Measurements from ENCODE around the gene SGTA.
A peak's percentile ranks its signal among the peaks of the same experiment; 100 is the strongest.

Gene SGTA

DNA sequence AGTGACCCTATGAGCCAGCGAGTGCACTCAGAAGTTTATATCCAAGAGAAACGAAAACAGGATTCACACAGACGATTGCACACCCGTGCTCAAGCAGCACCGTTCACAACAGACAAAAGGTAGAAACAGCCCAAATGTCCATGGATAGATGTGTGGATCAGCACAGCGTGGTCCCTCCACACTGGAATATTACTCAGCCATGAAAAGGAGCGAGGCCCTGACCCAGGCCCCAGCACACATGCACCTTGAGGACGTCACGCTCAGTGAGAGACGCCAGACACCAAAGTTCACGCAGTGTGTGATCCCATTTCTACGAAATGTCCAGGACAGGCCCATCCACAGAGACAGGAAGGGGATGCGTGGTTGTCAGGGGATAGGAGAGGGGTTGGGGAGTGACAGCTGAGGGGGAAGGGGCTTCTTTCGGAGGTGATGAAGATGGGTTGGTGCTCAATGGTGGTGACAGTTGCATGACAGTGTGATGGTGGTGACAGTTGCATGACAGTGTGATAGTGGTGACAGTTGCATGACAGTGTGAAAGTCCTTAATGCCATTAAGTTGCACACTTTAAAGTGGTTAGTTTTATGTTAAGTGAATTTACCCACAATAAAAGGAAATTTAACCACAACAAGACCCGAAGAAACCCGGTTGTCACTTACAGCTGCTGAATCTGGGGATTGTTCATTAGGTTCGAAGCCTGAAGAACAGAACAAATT lies 24.3 kb downstream of the SGTA start:
- TF ChIP-seq, protein P1, sequence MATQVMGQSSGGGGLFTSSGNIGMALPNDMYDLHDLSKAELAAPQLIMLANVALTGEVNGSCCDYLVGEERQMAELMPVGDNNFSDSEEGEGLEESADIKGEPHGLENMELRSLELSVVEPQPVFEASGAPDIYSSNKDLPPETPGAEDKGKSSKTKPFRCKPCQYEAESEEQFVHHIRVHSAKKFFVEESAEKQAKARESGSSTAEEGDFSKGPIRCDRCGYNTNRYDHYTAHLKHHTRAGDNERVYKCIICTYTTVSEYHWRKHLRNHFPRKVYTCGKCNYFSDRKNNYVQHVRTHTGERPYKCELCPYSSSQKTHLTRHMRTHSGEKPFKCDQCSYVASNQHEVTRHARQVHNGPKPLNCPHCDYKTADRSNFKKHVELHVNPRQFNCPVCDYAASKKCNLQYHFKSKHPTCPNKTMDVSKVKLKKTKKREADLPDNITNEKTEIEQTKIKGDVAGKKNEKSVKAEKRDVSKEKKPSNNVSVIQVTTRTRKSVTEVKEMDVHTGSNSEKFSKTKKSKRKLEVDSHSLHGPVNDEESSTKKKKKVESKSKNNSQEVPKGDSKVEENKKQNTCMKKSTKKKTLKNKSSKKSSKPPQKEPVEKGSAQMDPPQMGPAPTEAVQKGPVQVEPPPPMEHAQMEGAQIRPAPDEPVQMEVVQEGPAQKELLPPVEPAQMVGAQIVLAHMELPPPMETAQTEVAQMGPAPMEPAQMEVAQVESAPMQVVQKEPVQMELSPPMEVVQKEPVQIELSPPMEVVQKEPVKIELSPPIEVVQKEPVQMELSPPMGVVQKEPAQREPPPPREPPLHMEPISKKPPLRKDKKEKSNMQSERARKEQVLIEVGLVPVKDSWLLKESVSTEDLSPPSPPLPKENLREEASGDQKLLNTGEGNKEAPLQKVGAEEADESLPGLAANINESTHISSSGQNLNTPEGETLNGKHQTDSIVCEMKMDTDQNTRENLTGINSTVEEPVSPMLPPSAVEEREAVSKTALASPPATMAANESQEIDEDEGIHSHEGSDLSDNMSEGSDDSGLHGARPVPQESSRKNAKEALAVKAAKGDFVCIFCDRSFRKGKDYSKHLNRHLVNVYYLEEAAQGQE (IDR thresholded peaks at IDR 0.05; ENCODE audit: insufficient read depth in 1 of 2, low read depth in 2 of 2, low read length in 2 of 2) = no peak
- TF ChIP-seq POLR2AphosphoS5 (IDR thresholded peaks at IDR 0.05; ENCODE audit: low read depth, low read length) = peak; percentile 5; the same call in 1 of the 2 replicates
- no peak for TF ChIP-seq TAF1 (IDR thresholded peaks at IDR 0.05; ENCODE audit: borderline replicate concordance, insufficient read depth, low read length)
- TF ChIP-seq FOXP2 (optimal IDR thresholded peaks at IDR 0.05; ENCODE audit: borderline replicate concordance, extremely low read depth, extremely low read length, insufficient read depth) = no peak
- no peak for TF ChIP-seq SIN3A (IDR thresholded peaks at IDR 0.05; ENCODE audit: borderline replicate concordance, insufficient read depth, low read length)

DNA sequence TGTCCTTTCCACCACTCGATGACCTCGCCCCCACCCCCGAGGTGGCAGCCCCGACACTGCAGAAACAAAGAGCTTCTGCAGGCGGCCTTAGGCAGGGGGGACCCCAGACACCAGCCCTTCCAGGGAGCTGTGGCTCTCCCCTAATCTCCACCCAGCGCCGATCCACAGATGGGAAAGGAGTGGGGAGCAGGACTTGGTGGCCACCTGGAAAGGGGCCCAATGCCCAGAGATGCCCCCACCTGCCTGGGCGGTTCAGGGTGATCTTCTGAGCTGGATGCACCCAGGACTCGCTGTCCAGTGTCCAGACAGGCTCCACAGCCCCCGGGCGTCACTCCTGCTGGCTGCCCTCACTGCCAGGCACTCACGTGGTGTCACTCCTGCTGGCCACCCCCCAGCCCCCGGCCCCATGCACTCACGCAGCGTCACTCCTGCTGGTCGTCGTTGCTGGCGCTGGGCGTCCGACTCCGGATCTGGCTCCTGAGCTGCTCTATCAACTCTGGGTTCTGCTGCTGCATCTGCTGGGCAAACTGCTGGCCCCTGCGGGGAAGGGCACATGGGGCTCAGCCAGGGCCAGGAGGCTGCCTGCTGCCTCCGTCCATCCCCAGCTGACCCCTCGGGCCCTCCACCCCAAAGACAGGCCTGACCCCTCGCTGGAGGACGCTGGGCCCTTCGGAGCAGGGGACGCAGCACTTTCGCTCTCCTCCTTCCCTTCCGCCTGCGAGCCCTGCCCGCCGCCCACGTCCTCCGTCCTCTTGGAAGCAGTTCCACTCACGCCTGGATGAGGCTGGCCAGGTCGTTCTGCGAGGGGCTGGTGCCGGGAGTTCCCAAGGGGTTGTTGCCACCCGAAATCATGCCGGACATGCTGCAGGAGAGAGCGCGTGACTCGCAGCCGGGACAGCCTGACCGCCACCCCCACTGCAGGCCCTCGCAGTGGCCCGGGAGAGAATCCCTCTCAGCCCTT lies 25.9 kb downstream of the SGTA start:
- no peak for TF ChIP-seq SIN3A (IDR thresholded peaks at IDR 0.05; ENCODE audit: borderline replicate concordance, insufficient read depth, low read length)
- no peak for TF ChIP-seq POLR2AphosphoS5 (IDR thresholded peaks at IDR 0.05; ENCODE audit: low read depth, low read length)
- no peak for TF ChIP-seq TAF1 (IDR thresholded peaks at IDR 0.05; ENCODE audit: borderline replicate concordance, insufficient read depth, low read length)
- no peak for TF ChIP-seq FOXP2 (optimal IDR thresholded peaks at IDR 0.05; ENCODE audit: borderline replicate concordance, extremely low read depth, extremely low read length, insufficient read depth)
- TF ChIP-seq, protein P1 (IDR thresholded peaks at IDR 0.05; ENCODE audit: insufficient read depth in 1 of 2, low read depth in 2 of 2, low read length in 2 of 2) = no peak

DNA sequence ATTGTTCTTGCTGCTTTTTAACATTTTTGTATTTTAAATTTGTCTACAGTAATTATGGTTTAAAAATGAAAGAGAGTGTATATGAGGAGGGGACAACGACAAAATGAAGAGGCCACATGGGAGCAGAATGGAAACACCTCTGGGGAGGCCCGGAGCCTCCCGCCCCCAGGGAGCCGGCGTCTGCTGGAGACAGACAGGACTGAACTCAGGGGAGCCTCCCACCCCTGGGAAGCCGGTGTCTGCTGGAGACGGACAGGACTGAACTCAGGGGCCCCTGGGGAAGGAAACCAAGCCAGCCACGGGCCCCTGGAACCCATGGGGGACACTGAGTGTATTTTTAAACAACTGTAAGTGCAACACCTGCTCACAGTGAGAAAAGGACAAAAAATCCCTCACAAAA lies 26.6 kb downstream of the SGTA start:
- TF ChIP-seq SIN3A (IDR thresholded peaks at IDR 0.05; ENCODE audit: borderline replicate concordance, insufficient read depth, low read length) (no peak), TAF1 (IDR thresholded peaks at IDR 0.05; ENCODE audit: borderline replicate concordance, insufficient read depth, low read length) (no peak), FOXP2 (optimal IDR thresholded peaks at IDR 0.05; ENCODE audit: borderline replicate concordance, extremely low read depth, extremely low read length, insufficient read depth) (no peak), POLR2AphosphoS5 (IDR thresholded peaks at IDR 0.05; ENCODE audit: low read depth, low read length) (no peak)
- TF ChIP-seq, protein P1 (IDR thresholded peaks at IDR 0.05; ENCODE audit: insufficient read depth in 1 of 2, low read depth in 2 of 2, low read length in 2 of 2) = no peak

DNA sequence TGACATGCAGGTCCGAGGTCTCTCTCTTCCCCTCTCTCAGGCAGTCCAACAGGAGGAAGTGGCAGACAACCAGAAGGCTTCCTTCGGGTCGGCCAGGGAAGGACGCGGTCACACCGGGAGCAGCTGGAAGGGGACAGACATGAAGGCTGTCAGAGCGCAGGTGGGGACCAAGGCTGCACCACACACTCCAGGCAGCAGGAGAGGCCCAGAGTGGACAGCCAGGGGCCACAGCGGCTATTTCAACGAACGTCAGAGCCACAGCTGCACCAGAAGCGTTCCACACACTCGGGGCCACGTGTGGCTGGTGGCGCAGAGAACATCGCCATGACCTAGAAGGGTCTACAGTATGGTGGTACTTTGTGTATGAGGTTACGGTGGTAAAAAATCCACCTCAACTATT lies 27.3 kb downstream of the SGTA start:
- TF ChIP-seq, protein P1 (IDR thresholded peaks at IDR 0.05; ENCODE audit: insufficient read depth in 1 of 2, low read depth in 2 of 2, low read length in 2 of 2) = no peak
- no peak for TF ChIP-seq TAF1 (IDR thresholded peaks at IDR 0.05; ENCODE audit: borderline replicate concordance, insufficient read depth, low read length)
- no peak for TF ChIP-seq SIN3A (IDR thresholded peaks at IDR 0.05; ENCODE audit: borderline replicate concordance, insufficient read depth, low read length)
- no peak for TF ChIP-seq FOXP2 (optimal IDR thresholded peaks at IDR 0.05; ENCODE audit: borderline replicate concordance, extremely low read depth, extremely low read length, insufficient read depth)
- TF ChIP-seq POLR2AphosphoS5 (IDR thresholded peaks at IDR 0.05; ENCODE audit: low read depth, low read length) = no peak

All from PFSK-1 (cell line).